Thyroid gland (tissue), 4 donors: ENCODE data around the gene ULK4. TPM values are rescaled to one million over a fixed set of nuclear protein-coding genes. Genes with fewer than 3 reads are reported as not detected.
"Not testable (repeated sequence)": the region's sequence is repeated elsewhere in the genome, so short reads cannot be mapped to it uniquely, and the experiment has no call there.

Experiments
- DNase-seq, 2 donors: peaks; one replicate each; pipeline ENCODE4 v3.0.0-alpha.2; 2019
- H3K27ac ChIP-seq, 3 donors: fragments of 200-600 bp; sonication (generic); 1 replicate in 2 of 3; 2 replicates in 1 of 3; pipeline ENCODE4 v1.5.1; 2016 to 2019; ENCODE audit warnings: mild to moderate bottlenecking in 1 of 3, moderate library complexity in 1 of 3
- H3K27me3 ChIP-seq: fragments of 200-600 bp; sonication (generic); one replicate; pipeline ENCODE4 v1.5.1; 2019
- H3K36me3 ChIP-seq, 2 donors: fragments of 200-600 bp; sonication (generic); one replicate each; pipeline ENCODE4 v1.5.1; 2016 to 2019
- H3K4me1 ChIP-seq, 2 donors: fragments of 200-600 bp; sonication (generic); one replicate each; pipeline ENCODE4 v1.5.1; 2017 to 2019
- H3K4me3 ChIP-seq, 3 donors: fragments of 200-600 bp; sonication (generic); replicated peaks in 1 of 3; 1 replicate in 2 of 3; 2 replicates in 1 of 3; pipeline ENCODE4 v1.5.1; 2016; ENCODE audit warnings: mild to moderate bottlenecking in 1 of 3
- H3K9me3 ChIP-seq: fragments of 200-600 bp; sonication (generic); one replicate; pipeline ENCODE4 v1.5.1; 2017
- CTCF ChIP-seq, 6 experiments: fragments of 200-600 bp in 3 of 6; fragments of 450-650 bp in 3 of 6; sonication (generic) in 3 of 6; IDR thresholded peaks; one replicate each; pipeline ENCODE4 v1.5.1; 2016 to 2019; ENCODE audit warnings: antibody characterized with exemption in 6 of 6, mild to moderate bottlenecking in 2 of 6, inconsistent platforms in 1 of 6, moderate library complexity in 1 of 6
- POLR2A ChIP-seq, 2 donors: fragments of 450-650 bp; IDR thresholded peaks; one replicate each; pipeline ENCODE4 v1.6.1; 2017; ENCODE audit warnings: antibody characterized with exemption in 2 of 2, mild to moderate bottlenecking in 2 of 2, moderate library complexity in 1 of 2
- WGBS, 2 donors: methylation state at CpG; one replicate each; pipeline ENCODE4 v1.1.5; 2017; 5-methylcytosine and 5-hydroxymethylcytosine counted together
- intact Hi-C: fragments of 100-400 bp; cut with DNase I; formaldehyde crosslinking; loops from one replicate; pipeline ENCODE4 v1.15.1; 2023
- total RNA-seq, 4 donors: library from RNA; depleted of rRNA; stranded (reverse); fragments of >200 nt; gene quantifications; one replicate each; pipeline ENCODE4 v1.2.3, GENCODE V29; 2016

The ULK4 gene
- total RNA-seq, 4 donors from 2014 or later = 18.7 to 58.2 (median 43.3) TPM

GRCh38 chr3:41288785-41289184 is 673.1 kb downstream of the ULK4 start:
- Histone ChIP-seq H3K27ac (no peak overlapping the region), H3K4me1 (no peaks in the 10 kb centered on the region), H3K36me3 (no peaks in the 10 kb centered on the region), H3K27me3 (no peaks in the 10 kb centered on the region), H3K4me3 (no peak overlapping the region), H3K9me3 (no peaks in the 10 kb centered on the region)
- 95 to 96% methylated on average over 8 of the region's 8 CpGs for WGBS, 2 donors
- intact Hi-C loops = no loop called here
- DNase-seq = no peak
- TF ChIP-seq CTCF (IDR thresholded peaks at IDR 0.05) = no peak
- TF ChIP-seq POLR2A (IDR thresholded peaks at IDR 0.05) = no peak

- 82 to 88% methylated on average over 6 of the region's 6 CpGs for WGBS, 2 donors
- H3K9me3 ChIP-seq = no peaks in the 10 kb centered on the region
These were observed 675.6 kb downstream of the ULK4 start for GRCh38 chr3:41286305-41286704.

GRCh38 chr3:41284934-41285333 is 677.0 kb downstream of the ULK4 start:
- WGBS, 2 donors = 92 to 94% methylated on average over 3 of the region's 3 CpGs
- H3K4me1 ChIP-seq, H3K36me3 ChIP-seq, DNase-seq, H3K27ac ChIP-seq, H3K4me3 ChIP-seq, H3K27me3 ChIP-seq, intact Hi-C loops, H3K9me3 ChIP-seq: not testable (repeated sequence)

More at GRCh38 chr3:41286305-41286704, 675.6 kb downstream of the ULK4 start:
- Histone ChIP-seq H3K27me3 (no peaks in the 10 kb centered on the region), H3K4me3 (no peak overlapping the region), H3K27ac (no peak overlapping the region), H3K4me1 (no peaks in the 10 kb centered on the region), H3K36me3 (no peaks in the 10 kb centered on the region)
- TF ChIP-seq POLR2A (IDR thresholded peaks at IDR 0.05) (no peak), CTCF (IDR thresholded peaks at IDR 0.05) (no peak)
- intact Hi-C loops = no loop called here
- DNase-seq = no peak

- H3K4me3 ChIP-seq = no peak overlapping the region
- no peaks in the 10 kb centered on the region for H3K27me3 ChIP-seq
- intact Hi-C loops = no loop called here
- WGBS, 2 donors = 67 to 75% methylated on average over 14 of the region's 16 CpGs
- no peaks in the 10 kb centered on the region for H3K36me3 ChIP-seq
- no peak overlapping the region for H3K27ac ChIP-seq
- no peak for TF ChIP-seq CTCF (IDR thresholded peaks at IDR 0.05)
- no peak for TF ChIP-seq POLR2A (IDR thresholded peaks at IDR 0.05)
- no peak for DNase-seq
- no peaks in the 10 kb centered on the region for H3K9me3 ChIP-seq
- H3K4me1 ChIP-seq = no peaks in the 10 kb centered on the region
These were observed 684.0 kb downstream of the ULK4 start for GRCh38 chr3:41277790-41278465.

- Histone ChIP-seq H3K27ac (no peak overlapping the region), H3K9me3 (no peaks in the 10 kb centered on the region), H3K4me3 (no peak overlapping the region), H3K36me3 (no peaks in the 10 kb centered on the region), H3K27me3 (no peaks in the 10 kb centered on the region), H3K4me1 (no peaks in the 10 kb centered on the region)
- WGBS, 2 donors = 84 to 90% methylated on average over 4 of the region's 4 CpGs
- intact Hi-C loops = no loop called here
- DNase-seq = no peak
- TF ChIP-seq POLR2A (IDR thresholded peaks at IDR 0.05) = no peak
These were observed 685.7 kb downstream of the ULK4 start for GRCh38 chr3:41276191-41276590.

- no peak for TF ChIP-seq POLR2A (IDR thresholded peaks at IDR 0.05)
- TF ChIP-seq CTCF (IDR thresholded peaks at IDR 0.05) = no peak
- Histone ChIP-seq H3K4me3 (no peak overlapping the region), H3K27ac (no peak overlapping the region), H3K4me1 (no peaks in the 10 kb centered on the region), H3K9me3 (no peaks in the 10 kb centered on the region), H3K36me3 (no peaks in the 10 kb centered on the region), H3K27me3 (no peaks in the 10 kb centered on the region)
- DNase-seq = no peak
- intact Hi-C loops = no loop called here
These were observed 686.8 kb downstream of the ULK4 start for GRCh38 chr3:41274944-41275668.
